Stimulated activated CD4-positive, alpha-beta T cell treated with anti-CD3 and anti-CD28 coated beads, TNF-alpha, amount 100 ng/mL, for 24 hours (primary cell): Measurements from ENCODE around the gene ADA.
"Not testable (repeated sequence)": the region's sequence is repeated elsewhere in the genome, so short reads cannot be mapped to it uniquely, and the experiment has no call there.

Experiments
- DNase-seq, 3 experiments: peaks; one replicate each; pipeline ENCODE4 v3.0.0-alpha.2; 2020; ENCODE audit warnings: low read depth in 3 of 3

The ADA gene

GRCh38 chr20:44599715-44600114 lies 51.8 kb downstream of the ADA start:
- no peak for DNase-seq

- DNase-seq, result no peak
These were observed 52.8 kb downstream of the ADA start for GRCh38 chr20:44598423-44599305.

- no peak for DNase-seq
These were observed 53.6 kb downstream of the ADA start for GRCh38 chr20:44597930-44598329.

GRCh38 chr20:44597516-44597915 lies 54.0 kb downstream of the ADA start:
- no peak for DNase-seq

DNA sequence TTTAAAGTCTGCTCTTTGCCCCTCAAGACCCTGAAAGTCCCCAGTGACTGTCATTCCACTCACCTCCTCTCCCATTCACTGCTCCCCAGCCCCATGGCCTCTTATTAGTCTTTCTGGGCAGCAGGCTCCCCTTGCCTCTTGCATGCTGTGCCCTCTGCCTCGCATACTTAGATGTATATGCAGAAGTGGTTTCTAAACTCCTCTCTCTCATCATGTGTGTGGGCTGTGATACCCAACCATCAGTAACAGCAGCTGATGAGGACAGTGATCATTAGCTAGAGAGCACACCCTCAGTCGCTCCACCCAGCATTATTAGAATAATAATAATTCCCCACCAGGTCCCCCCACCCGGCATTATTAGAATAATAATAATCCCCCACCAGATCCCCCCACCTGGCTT lies 54.6 kb downstream of the ADA start:
- no peak for DNase-seq

DNA sequence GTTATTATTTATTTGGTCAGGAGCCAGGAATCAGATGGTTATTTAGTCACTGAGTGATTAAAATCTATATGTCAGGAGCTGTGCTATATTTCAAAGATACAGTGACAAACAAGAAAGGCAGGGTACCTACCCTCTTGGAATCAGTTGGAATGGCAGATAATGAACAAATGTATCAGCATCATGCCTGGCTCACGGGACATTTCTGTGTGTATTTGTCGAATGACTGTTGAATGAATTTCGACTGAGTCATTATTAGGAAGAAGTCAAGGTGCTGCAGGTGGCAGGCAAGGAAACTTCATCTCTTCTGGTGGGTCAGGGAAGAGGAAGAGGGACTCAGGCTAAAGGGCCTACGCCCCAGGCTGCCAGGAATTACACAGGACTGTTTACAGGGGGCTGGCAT lies 55.5 kb downstream of the ADA start:
- DNase-seq, result no peak

GRCh38 chr20:44594730-44595129 lies 56.8 kb downstream of the ADA start:
- no peak for DNase-seq

- DNase-seq, result no peak
These were observed 57.7 kb downstream of the ADA start for GRCh38 chr20:44593751-44594150.

- DNase-seq, result no peak
These were observed 59.1 kb downstream of the ADA start for GRCh38 chr20:44592366-44592765.

DNA sequence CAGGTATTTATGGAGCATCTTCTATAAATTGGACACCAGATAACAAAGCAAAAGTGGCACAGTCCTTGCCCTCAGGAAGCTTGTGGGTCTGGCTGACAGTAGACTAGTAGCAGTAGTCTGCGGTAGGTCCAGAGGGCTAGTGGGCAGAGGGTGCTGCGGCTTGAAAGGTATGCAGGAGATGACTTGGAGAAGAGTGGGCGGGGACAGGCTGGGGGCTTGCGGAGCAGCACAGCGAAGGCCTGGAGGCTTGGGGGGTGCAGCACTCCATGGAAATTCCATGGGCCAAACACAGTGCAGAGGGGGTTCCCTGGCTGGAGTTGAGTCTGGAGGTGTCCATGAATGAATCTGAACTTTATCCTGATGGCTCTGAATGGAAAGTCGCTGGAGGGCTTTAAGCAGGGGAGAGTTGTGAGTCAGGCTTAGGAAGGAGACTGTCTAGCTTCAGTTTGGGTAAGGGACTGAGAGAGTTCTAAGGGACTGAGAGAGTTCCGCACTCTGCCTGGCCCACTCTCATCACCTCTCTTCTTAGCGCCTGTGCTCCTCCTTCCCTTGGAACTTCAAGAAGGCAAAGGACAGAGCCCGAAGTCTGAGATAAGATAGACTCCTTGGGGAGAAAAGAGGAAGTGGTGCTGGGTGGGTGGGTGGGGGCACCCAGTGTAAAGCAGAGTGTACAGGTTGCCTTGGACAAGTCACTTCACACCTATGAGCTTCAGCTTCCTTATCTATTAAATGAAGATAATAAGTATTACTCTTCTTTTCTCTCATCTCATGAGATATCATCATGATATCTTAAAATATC lies 60.3 kb downstream of the ADA start:
- no peak for DNase-seq

- DNase-seq, result no peak
These were observed 62.0 kb downstream of the ADA start for GRCh38 chr20:44589537-44589936.

- DNase-seq, result not testable (repeated sequence)
These were observed 63.2 kb downstream of the ADA start for GRCh38 chr20:44588321-44588720.

GRCh38 chr20:44587035-44587980 lies 64.2 kb downstream of the ADA start:
- DNase-seq, result no peak

GRCh38 chr20:44586289-44586911 lies 65.1 kb downstream of the ADA start:
- DNase-seq, result no peak

DNA sequence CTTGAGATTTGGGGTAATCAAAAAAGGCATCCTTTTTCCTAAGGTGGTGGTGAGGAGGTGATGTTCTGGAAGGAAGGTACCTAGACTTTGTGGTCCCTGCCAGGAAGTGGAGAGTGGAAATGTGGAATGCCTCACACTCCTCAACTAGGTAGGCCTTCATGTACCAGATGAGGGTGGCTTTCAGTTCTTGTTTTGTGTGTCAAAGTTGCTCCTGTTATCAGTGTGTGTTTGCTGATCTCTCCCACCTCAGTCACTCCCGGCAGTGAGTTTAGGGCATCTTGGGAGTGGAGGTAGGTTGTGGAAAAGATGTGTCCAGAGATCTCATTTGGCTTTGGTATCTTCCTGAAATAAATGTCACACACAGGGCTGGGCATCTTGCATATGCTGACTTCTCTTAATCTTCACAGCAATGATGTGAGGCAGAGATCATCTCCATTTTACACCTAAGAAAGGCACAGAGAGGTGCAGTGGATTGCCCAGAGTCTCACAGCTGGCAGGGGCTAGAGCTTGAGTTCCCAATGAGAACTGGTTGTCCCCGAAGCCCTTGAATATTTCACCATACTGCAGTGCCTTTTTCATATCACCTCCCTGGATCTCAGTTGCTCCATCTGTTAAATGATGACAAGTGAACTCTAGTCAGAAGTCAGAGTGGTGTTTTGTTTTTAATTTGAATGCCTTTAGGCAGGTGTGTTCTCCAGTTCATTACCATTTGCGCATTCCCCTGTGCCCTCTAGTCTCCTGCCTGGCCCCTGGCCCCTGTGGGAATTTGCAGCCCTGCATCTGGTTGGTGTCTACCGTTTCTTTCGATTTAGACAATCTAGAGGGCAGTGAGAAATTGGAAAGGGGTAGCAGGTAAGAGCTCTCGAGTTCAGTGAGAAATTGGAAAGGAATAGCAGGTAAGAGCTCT lies 66.2 kb downstream of the ADA start:
- no peak for DNase-seq

DNA sequence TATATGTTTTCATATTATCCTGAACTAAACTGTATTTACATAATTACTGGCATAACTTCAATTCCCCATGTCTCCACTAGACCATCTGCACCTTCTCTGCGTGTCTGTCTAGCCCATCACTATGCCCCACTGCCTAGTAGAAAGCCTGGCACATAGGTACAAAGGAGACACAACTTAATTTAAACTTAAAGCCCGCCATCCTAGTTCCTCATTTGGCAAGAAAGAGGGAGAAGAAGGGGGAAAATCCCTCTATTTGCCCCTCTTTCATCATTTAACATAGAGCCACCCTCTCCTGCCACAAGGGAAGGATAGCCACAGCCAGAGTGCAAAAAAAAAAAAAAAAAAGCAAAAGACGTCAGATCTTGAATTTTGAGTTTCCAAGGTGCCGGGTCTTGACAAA lies 67.3 kb downstream of the ADA start:
- DNase-seq, result no peak

- DNase-seq, result no peak
These were observed 68.3 kb downstream of the ADA start for GRCh38 chr20:44583157-44583556.

GRCh38 chr20:44582311-44583025 lies 69.0 kb downstream of the ADA start, which contains the start of gene PKIG:
TSS of gene PKIG (plus strand) at chr20:44582579. CDS start at chr20:44614557, 31,978 bp downstream.
- DNase-seq, result no peak

GRCh38 chr20:44581515-44581914 lies 70.0 kb downstream of the ADA start:
- DNase-seq, result no peak
